ENCODE measurements around the gene C15orf61. TPM values are rescaled to one million over a fixed set of nuclear protein-coding genes. Genes with fewer than 3 reads are reported as not detected.

Gene C15orf61
- total and polyA plus RNA-seq, 9 donors = 4.7 to 8.2 (median 6.3) TPM

- DNase-seq = no peak
- Histone ChIP-seq H3K27me3 (ENCODE audit: control insufficient read depth, insufficient read depth, low read length) (no peaks in the 10 kb centered on the region), H3K4me1 (ENCODE audit: control insufficient read depth, insufficient read depth, low read length) (no peaks in the 10 kb centered on the region), H3K36me3 (ENCODE audit: control insufficient read depth, insufficient read depth, low read length) (no peaks in the 10 kb centered on the region), H3K27ac (ENCODE audit: low read length) (no peak overlapping the region), H3K4me3 (ENCODE audit: low read length) (no peak overlapping the region), H3K9me3 (replicated peaks; ENCODE audit: control insufficient read depth, low read depth, low read length) (no peaks in the 10 kb centered on the region)
- 39% methylated on average over 5 of the region's 13 CpGs for WGBS (ENCODE audit: insufficient coverage)
Observed at GRCh38 chr15:67501836-67502461, 19.0 kb upstream of the C15orf61 start.

- Histone ChIP-seq H3K4me3 (ENCODE audit: low read length) (no peak overlapping the region), H3K27ac (ENCODE audit: low read length) (no peak overlapping the region), H3K36me3 (ENCODE audit: control insufficient read depth, insufficient read depth, low read length) (no peaks in the 10 kb centered on the region), H3K27me3 (ENCODE audit: control insufficient read depth, insufficient read depth, low read length) (no peaks in the 10 kb centered on the region), H3K9me3 (replicated peaks; ENCODE audit: control insufficient read depth, low read depth, low read length) (no peaks in the 10 kb centered on the region), H3K4me1 (ENCODE audit: control insufficient read depth, insufficient read depth, low read length) (no peaks in the 10 kb centered on the region)
- no peak for DNase-seq
- no CpG with 5 or more reads among the region's 6 CpGs for WGBS (ENCODE audit: insufficient coverage)
Observed at GRCh38 chr15:67504056-67504455, 16.9 kb upstream of the C15orf61 start.

GRCh38 chr15:67504796-67505195 lies 16.1 kb upstream of the C15orf61 start:
- Histone ChIP-seq H3K27ac (ENCODE audit: low read length) (no peak overlapping the region), H3K4me1 (ENCODE audit: control insufficient read depth, insufficient read depth, low read length) (no peaks in the 10 kb centered on the region), H3K4me3 (ENCODE audit: low read length) (no peak overlapping the region), H3K9me3 (replicated peaks; ENCODE audit: control insufficient read depth, low read depth, low read length) (no peaks in the 10 kb centered on the region), H3K27me3 (ENCODE audit: control insufficient read depth, insufficient read depth, low read length) (no peaks in the 10 kb centered on the region), H3K36me3 (ENCODE audit: control insufficient read depth, insufficient read depth, low read length) (no peaks in the 10 kb centered on the region)
- WGBS (ENCODE audit: insufficient coverage) = 85% methylated on average over 4 of the region's 5 CpGs
- DNase-seq = peak; percentile 37

- Histone ChIP-seq H3K4me1 (ENCODE audit: control insufficient read depth, insufficient read depth, low read length) (no peaks in the 10 kb centered on the region), H3K36me3 (ENCODE audit: control insufficient read depth, insufficient read depth, low read length) (no peaks in the 10 kb centered on the region)
- WGBS (ENCODE audit: insufficient coverage) = 67% methylated on average over 1 of the region's 5 CpGs
Observed at GRCh38 chr15:67505675-67506572, 15.0 kb upstream of the C15orf61 start.

GRCh38 chr15:67506775-67507747 lies 13.9 kb upstream of the C15orf61 start:
- H3K4me1 ChIP-seq (ENCODE audit: control insufficient read depth, insufficient read depth, low read length) = no peaks in the 10 kb centered on the region
- no CpG with 5 or more reads among the region's 11 CpGs for WGBS (ENCODE audit: insufficient coverage)
- no peaks in the 10 kb centered on the region for H3K9me3 ChIP-seq (replicated peaks; ENCODE audit: control insufficient read depth, low read depth, low read length)
- H3K4me3 ChIP-seq (ENCODE audit: low read length) = no peak overlapping the region
- H3K27ac ChIP-seq (ENCODE audit: low read length) = no peak overlapping the region
- H3K27me3 ChIP-seq (ENCODE audit: control insufficient read depth, insufficient read depth, low read length) = no peaks in the 10 kb centered on the region
- H3K36me3 ChIP-seq (ENCODE audit: control insufficient read depth, insufficient read depth, low read length) = no peaks in the 10 kb centered on the region
- peak; percentile 7 for DNase-seq

More at GRCh38 chr15:67505675-67506572, 15.0 kb upstream of the C15orf61 start:
- no peak overlapping the region for H3K27ac ChIP-seq (ENCODE audit: low read length)
- no peak for DNase-seq
- H3K4me3 ChIP-seq (ENCODE audit: low read length) = no peak overlapping the region
- H3K27me3 ChIP-seq (ENCODE audit: control insufficient read depth, insufficient read depth, low read length) = no peaks in the 10 kb centered on the region
- H3K9me3 ChIP-seq (replicated peaks; ENCODE audit: control insufficient read depth, low read depth, low read length) = no peaks in the 10 kb centered on the region

- Histone ChIP-seq H3K27me3 (ENCODE audit: control insufficient read depth, insufficient read depth, low read length) (no peaks in the 10 kb centered on the region), H3K36me3 (ENCODE audit: control insufficient read depth, insufficient read depth, low read length) (peaks cover 9% of the 10 kb centered on the region), H3K27ac (ENCODE audit: low read length) (no peak overlapping the region), H3K4me3 (ENCODE audit: low read length) (no peak overlapping the region), H3K4me1 (ENCODE audit: control insufficient read depth, insufficient read depth, low read length) (no peaks in the 10 kb centered on the region), H3K9me3 (replicated peaks; ENCODE audit: control insufficient read depth, low read depth, low read length) (no peaks in the 10 kb centered on the region)
- peak; percentile 9 for DNase-seq
- no CpG with 5 or more reads among the region's 3 CpGs for WGBS (ENCODE audit: insufficient coverage)
Observed at GRCh38 chr15:67508407-67508806, 12.5 kb upstream of the C15orf61 start.

- Histone ChIP-seq H3K27me3 (ENCODE audit: control insufficient read depth, insufficient read depth, low read length) (no peaks in the 10 kb centered on the region), H3K4me3 (ENCODE audit: low read length) (no peak overlapping the region), H3K4me1 (ENCODE audit: control insufficient read depth, insufficient read depth, low read length) (no peaks in the 10 kb centered on the region), H3K36me3 (ENCODE audit: control insufficient read depth, insufficient read depth, low read length) (peaks cover 14% of the 10 kb centered on the region), H3K27ac (ENCODE audit: low read length) (no peak overlapping the region), H3K9me3 (replicated peaks; ENCODE audit: control insufficient read depth, low read depth, low read length) (no peaks in the 10 kb centered on the region)
- no peak for DNase-seq
- 97% methylated on average over 4 of the region's 4 CpGs for WGBS (ENCODE audit: insufficient coverage)
Observed at GRCh38 chr15:67509918-67510317, 11.0 kb upstream of the C15orf61 start.

- no peaks in the 10 kb centered on the region for H3K9me3 ChIP-seq (replicated peaks; ENCODE audit: control insufficient read depth, low read depth, low read length)
- H3K4me1 ChIP-seq (ENCODE audit: control insufficient read depth, insufficient read depth, low read length) = no peaks in the 10 kb centered on the region
- DNase-seq = no peak
- no peak overlapping the region for H3K4me3 ChIP-seq (ENCODE audit: low read length)
- no CpG with 5 or more reads among the region's 7 CpGs for WGBS (ENCODE audit: insufficient coverage)
- H3K36me3 ChIP-seq (ENCODE audit: control insufficient read depth, insufficient read depth, low read length) = peaks cover 17% of the 10 kb centered on the region
- H3K27ac ChIP-seq (ENCODE audit: low read length) = no peak overlapping the region
- no peaks in the 10 kb centered on the region for H3K27me3 ChIP-seq (ENCODE audit: control insufficient read depth, insufficient read depth, low read length)
Observed at GRCh38 chr15:67510597-67511190, 10.2 kb upstream of the C15orf61 start.

- WGBS (ENCODE audit: insufficient coverage) = no CpG with 5 or more reads among the region's 3 CpGs
- Histone ChIP-seq H3K4me3 (ENCODE audit: low read length) (no peak overlapping the region), H3K27ac (ENCODE audit: low read length) (no peak overlapping the region), H3K9me3 (replicated peaks; ENCODE audit: control insufficient read depth, low read depth, low read length) (no peaks in the 10 kb centered on the region), H3K4me1 (ENCODE audit: control insufficient read depth, insufficient read depth, low read length) (no peaks in the 10 kb centered on the region), H3K27me3 (ENCODE audit: control insufficient read depth, insufficient read depth, low read length) (no peaks in the 10 kb centered on the region), H3K36me3 (ENCODE audit: control insufficient read depth, insufficient read depth, low read length) (peaks cover 18% of the 10 kb centered on the region)
- no peak for DNase-seq
Observed at GRCh38 chr15:67511606-67512005, 9.3 kb upstream of the C15orf61 start.

Measured in muscle of leg (tissue), 11 donors.